Effector memory CD4-positive, alpha-beta T cell (primary cell): ENCODE data around the gene SOX18.
"Not testable (repeated sequence)": the region's sequence is repeated elsewhere in the genome, so short reads cannot be mapped to it uniquely, and the experiment has no call there.

Experiments used
- DNase-seq, 3 donors: peaks; one replicate each; pipeline ENCODE4 v3.0.0-alpha.2; 2020
- H3K27ac ChIP-seq: 2 replicates; pipeline ENCODE4 v1.7.0; 2013; ENCODE audit warnings: mild to moderate bottlenecking, low read length, moderate library complexity; ENCODE audit not compliant: insufficient read depth, poor library complexity, severe bottlenecking
- H3K27me3 ChIP-seq: replicated peaks from 2 replicates; pipeline ENCODE4 v1.7.0; 2013; ENCODE audit warnings: mild to moderate bottlenecking, low read length; ENCODE audit not compliant: insufficient read depth, control insufficient read depth, poor library complexity, severe bottlenecking
- H3K36me3 ChIP-seq: 2 replicates; pipeline ENCODE4 v1.7.0; 2013; ENCODE audit warnings: mild to moderate bottlenecking, low read length, moderate library complexity; ENCODE audit not compliant: control insufficient read depth, insufficient read depth
- H3K4me1 ChIP-seq: 2 replicates; pipeline ENCODE4 v1.7.0; 2013; ENCODE audit warnings: low read length, mild to moderate bottlenecking; ENCODE audit not compliant: control insufficient read depth, insufficient read depth, poor library complexity, severe bottlenecking
- H3K4me3 ChIP-seq: 2 replicates; pipeline ENCODE4 v1.7.0; 2013; ENCODE audit warnings: low read length, low read depth, mild to moderate bottlenecking; ENCODE audit not compliant: insufficient read depth, poor library complexity, severe bottlenecking
- H3K9me3 ChIP-seq: 2 replicates; pipeline ENCODE4 v1.7.0; 2013; ENCODE audit warnings: mild to moderate bottlenecking, low read length, moderate library complexity; ENCODE audit not compliant: control insufficient read depth

Gene SOX18

GRCh38 chr20:64088586-64088985, 39.1 kb upstream of the SOX18 start:
- H3K27me3 ChIP-seq, H3K9me3 ChIP-seq, H3K4me3 ChIP-seq, H3K27ac ChIP-seq, H3K4me1 ChIP-seq, DNase-seq, H3K36me3 ChIP-seq: not testable (repeated sequence)

GRCh38 chr20:64087226-64087825, 37.9 kb upstream of the SOX18 start:
- not testable (repeated sequence) for H3K9me3 ChIP-seq, H3K27ac ChIP-seq, H3K36me3 ChIP-seq, DNase-seq, H3K4me3 ChIP-seq, H3K27me3 ChIP-seq
- H3K4me1 ChIP-seq = peaks cover 17% of the 10 kb centered on the region

GRCh38 chr20:64086801-64087200, 37.4 kb upstream of the SOX18 start:
- peaks cover 5% of the 10 kb centered on the region for H3K9me3 ChIP-seq
- H3K27ac ChIP-seq = no peak overlapping the region
- no peak for DNase-seq
- peaks cover 20% of the 10 kb centered on the region for H3K4me1 ChIP-seq
- no peaks in the 10 kb centered on the region for H3K27me3 ChIP-seq
- H3K36me3 ChIP-seq = no peaks in the 10 kb centered on the region
- H3K4me3 ChIP-seq = no peak overlapping the region

GRCh38 chr20:64084685-64085152, 35.3 kb upstream of the SOX18 start:
- peaks cover 28% of the 10 kb centered on the region for H3K4me1 ChIP-seq
- no peaks in the 10 kb centered on the region for H3K27me3 ChIP-seq
- H3K9me3 ChIP-seq = peaks cover 5% of the 10 kb centered on the region
- no peak for DNase-seq
- no peaks in the 10 kb centered on the region for H3K36me3 ChIP-seq
- no peak overlapping the region for H3K27ac ChIP-seq
- H3K4me3 ChIP-seq = no peak overlapping the region

GRCh38 chr20:64083804-64084684, 34.6 kb upstream of the SOX18 start, which contains the start of gene LKAAEAR1:
Gene LKAAEAR1 (minus strand): TSS chr20:64084398. CDS start chr20:64084219, 179 bp downstream.
- Histone ChIP-seq H3K27ac (no peak within 1 kb of the TSS), H3K4me1 (peaks cover 28% of the 10 kb centered on the region), H3K4me3 (peak within 1 kb of the TSS; percentile 55), H3K36me3 (no peaks in the 10 kb centered on the region), H3K27me3 (no peaks in the 10 kb centered on the region), H3K9me3 (peaks cover 5% of the 10 kb centered on the region)
- no peak for DNase-seq

GRCh38 chr20:64083378-64083803, 34.0 kb upstream of the SOX18 start:
- peaks cover 31% of the 10 kb centered on the region for H3K4me1 ChIP-seq
- no peak overlapping the region for H3K27ac ChIP-seq
- peaks cover 5% of the 10 kb centered on the region for H3K9me3 ChIP-seq
- H3K27me3 ChIP-seq = no peaks in the 10 kb centered on the region
- peak; percentile 28 to 54 (median 41) for DNase-seq
- H3K36me3 ChIP-seq = no peaks in the 10 kb centered on the region
- peak overlapping the region; percentile 55 for H3K4me3 ChIP-seq

- DNase-seq = no peak
- Histone ChIP-seq H3K9me3 (peaks cover 4% of the 10 kb centered on the region), H3K27ac (no peak overlapping the region), H3K36me3 (no peaks in the 10 kb centered on the region), H3K27me3 (no peaks in the 10 kb centered on the region), H3K4me3 (peak overlapping the region; percentile 55), H3K4me1 (peaks cover 36% of the 10 kb centered on the region)
Measured at GRCh38 chr20:64082820-64083377, 33.5 kb upstream of the SOX18 start.

- Histone ChIP-seq H3K9me3 (no peaks in the 10 kb centered on the region), H3K4me1 (peaks cover 40% of the 10 kb centered on the region), H3K27ac (peak overlapping the region; percentile 0), H3K36me3 (no peaks in the 10 kb centered on the region), H3K27me3 (no peaks in the 10 kb centered on the region), H3K4me3 (no peak overlapping the region)
- DNase-seq = no peak
Measured at GRCh38 chr20:64082126-64082731, 32.8 kb upstream of the SOX18 start.

- Histone ChIP-seq H3K4me1 (peaks cover 47% of the 10 kb centered on the region), H3K27me3 (no peaks in the 10 kb centered on the region), H3K9me3 (no peaks in the 10 kb centered on the region), H3K36me3 (no peaks in the 10 kb centered on the region), H3K27ac (no peak overlapping the region), H3K4me3 (no peak overlapping the region)
- no peak for DNase-seq
Measured at GRCh38 chr20:64081624-64081964, 32.2 kb upstream of the SOX18 start.
